Peyer's patch (tissue), 4 donors: Measurements from ENCODE around the gene CNPY4. TPM values are rescaled to one million over a fixed set of nuclear protein-coding genes. Genes with fewer than 3 reads are reported as not detected.
A peak's percentile ranks its signal among the peaks of the same experiment; 100 is the strongest.

Experiments
- DNase-seq, 3 donors: peaks; one replicate each; pipeline ENCODE4 v3.0.0-alpha.2; 2017 to 2019
- H3K27ac ChIP-seq, 4 donors: fragments of 200-600 bp; sonication (generic); one replicate each; pipeline ENCODE4 v1.5.1; 2016 to 2019
- H3K27me3 ChIP-seq, 2 donors: fragments of 200-600 bp; sonication (generic); one replicate each; pipeline ENCODE4 v1.5.1; 2019
- H3K36me3 ChIP-seq, 3 donors: fragments of 200-600 bp; sonication (generic); one replicate each; pipeline ENCODE4 v1.5.1; 2016 to 2019
- H3K4me1 ChIP-seq, 4 donors: fragments of 200-600 bp; sonication (generic); one replicate each; pipeline ENCODE4 v1.5.1; 2016 to 2019
- H3K4me3 ChIP-seq, 4 donors: fragments of 200-600 bp; sonication (generic); 1 replicate in 3 of 4; 2 replicates in 1 of 4; pipeline ENCODE4 v1.5.1; 2016 to 2019; ENCODE audit warnings: mild to moderate bottlenecking in 1 of 4
- H3K9me3 ChIP-seq, 4 donors: fragments of 200-600 bp; sonication (generic); one replicate each; pipeline ENCODE4 v1.5.1; 2016 to 2019; ENCODE audit warnings: mild to moderate bottlenecking in 1 of 4
- CTCF ChIP-seq, 6 experiments: fragments of 450-650 bp in 4 of 6; fragments of 200-600 bp in 2 of 6; sonication (generic) in 1 of 6; IDR thresholded peaks; one replicate each; pipeline ENCODE4 v1.5.1; 2017 to 2019; ENCODE audit warnings: antibody characterized with exemption in 6 of 6, mild to moderate bottlenecking in 3 of 6, moderate library complexity in 1 of 6
- POLR2A ChIP-seq, 2 donors: fragments of 450-650 bp; IDR thresholded peaks; one replicate each; pipeline ENCODE4 v1.5.1; 2017; ENCODE audit warnings: antibody characterized with exemption in 2 of 2, mild to moderate bottlenecking in 2 of 2, moderate library complexity in 2 of 2
- total RNA-seq, 4 donors: library from RNA; depleted of rRNA; stranded (reverse); fragments of >200 nt; gene quantifications; one replicate each; pipeline ENCODE4 v1.1.0, GENCODE V29; 2016

The CNPY4 gene
- total RNA-seq, 4 donors from 2014 or later: 4.6 to 23.9 (median 6.3) TPM

- Histone ChIP-seq H3K27ac (no peak overlapping the region), H3K9me3 (peaks cover 0 to 25% (median 11%) of the 10 kb centered on the region in 4 donors), H3K4me3 (no peak overlapping the region), H3K36me3 (peaks cover 5 to 76% (median 14%) of the 10 kb centered on the region in 3 donors), H3K4me1 (peaks cover 0 to 41% (median 4%) of the 10 kb centered on the region in 4 donors), H3K27me3 (no peaks in the 10 kb centered on the region)
- TF ChIP-seq CTCF (IDR thresholded peaks at IDR 0.05) (no peak), POLR2A (IDR thresholded peaks at IDR 0.05) (no peak)
- no peak for DNase-seq
Observed at GRCh38 chr7:100075418-100075817, 44.0 kb upstream of the CNPY4 start.

- TF ChIP-seq CTCF (IDR thresholded peaks at IDR 0.05) (no peak), POLR2A (IDR thresholded peaks at IDR 0.05) (no peak)
- peaks cover 0 to 58% (median 8%) of the 10 kb centered on the region in 3 donors for H3K36me3 ChIP-seq
- peaks cover 0 to 9% (median under 1%) of the 10 kb centered on the region in 4 donors for H3K9me3 ChIP-seq
- peaks cover 0 to 44% (median 7%) of the 10 kb centered on the region in 4 donors for H3K4me1 ChIP-seq
- no peak overlapping the region for H3K4me3 ChIP-seq
- H3K27me3 ChIP-seq: no peaks in the 10 kb centered on the region
- peak overlapping the region in 3 of 4 donors; percentile 26 to 90 (median 47) for H3K27ac ChIP-seq
- peak in 1 of 3 donors; percentile 71 for DNase-seq
Observed at GRCh38 chr7:100077205-100077604, 42.2 kb upstream of the CNPY4 start.

GRCh38 chr7:100079024-100079560, 40.3 kb upstream of the CNPY4 start:
- Histone ChIP-seq H3K36me3 (peaks cover 0 to 40% (median 2%) of the 10 kb centered on the region in 3 donors), H3K4me1 (peaks cover 0 to 48% (median 12%) of the 10 kb centered on the region in 4 donors), H3K9me3 (no peaks in the 10 kb centered on the region), H3K27me3 (no peaks in the 10 kb centered on the region), H3K4me3 (peak overlapping the region in 2 of 4 donors; percentile 86 to 90), H3K27ac (peak overlapping the region in 3 of 4 donors; percentile 90 to 94 (median 91))
- DNase-seq: peak in 2 of 3 donors; percentile 73 to 86
- TF ChIP-seq POLR2A (IDR thresholded peaks at IDR 0.05) (peak; percentile 69 to 91), CTCF (IDR thresholded peaks at IDR 0.05) (no peak)

GRCh38 chr7:100080907-100081534, 38.4 kb upstream of the CNPY4 start:
- H3K27me3 ChIP-seq: no peaks in the 10 kb centered on the region
- no peaks in the 10 kb centered on the region for H3K9me3 ChIP-seq
- H3K27ac ChIP-seq: peak overlapping the region; percentile 82 to 94 (median 90)
- peaks cover 0 to 20% (median 0%) of the 10 kb centered on the region in 3 donors for H3K36me3 ChIP-seq
- no peak for DNase-seq
- H3K4me1 ChIP-seq: peaks cover 0 to 48% (median 12%) of the 10 kb centered on the region in 4 donors
- TF ChIP-seq POLR2A (IDR thresholded peaks at IDR 0.05) (no peak), CTCF (IDR thresholded peaks at IDR 0.05) (no peak)
- peak overlapping the region; percentile 76 to 96 (median 88) for H3K4me3 ChIP-seq

GRCh38 chr7:100081535-100082102, 37.8 kb upstream of the CNPY4 start, which contains the start of gene ZNF3:
Gene ZNF3, minus strand, starts transcription at chr7:100081723. Its CDS starts 4,366 bp downstream, at chr7:100077357.
- H3K27me3 ChIP-seq: no peaks in the 10 kb centered on the region
- peaks cover 0 to 42% (median 12%) of the 10 kb centered on the region in 4 donors for H3K4me1 ChIP-seq
- no peaks in the 10 kb centered on the region for H3K9me3 ChIP-seq
- peak; percentile 94 to 97 (median 96) for TF ChIP-seq CTCF (IDR thresholded peaks at IDR 0.05)
- TF ChIP-seq POLR2A (IDR thresholded peaks at IDR 0.05): peak; percentile 80 to 87
- peaks cover 0 to 14% (median 0%) of the 10 kb centered on the region in 3 donors for H3K36me3 ChIP-seq
- H3K27ac ChIP-seq: peak within 1 kb of the TSS; percentile 82 to 94 (median 90)
- peak within 1 kb of the TSS; percentile 76 to 96 (median 88) for H3K4me3 ChIP-seq
- DNase-seq: peak; percentile 97 to 99 (median 98)
